K562 (cell line): ENCODE measurements around the gene TRMT112. TPM values are rescaled to one million over a fixed set of nuclear protein-coding genes. Genes with fewer than 3 reads are reported as not detected.

Experiments
- ATAC-seq: fragments of 200-7000 bp; cut with Tn5 transposase; 3 replicates; pipeline ENCODE4 v1.9.1; 2020; ENCODE audit warnings: moderate library complexity
- BruUV-seq: library from RNA; stranded (reverse); fragments of 400-500 nt; replicated peaks from 2 replicates; lab custom pipeline; 2021; lab: Mats Ljungman, UMichigan
- CTCF ChIA-PET: fragments of 300-600 bp; formaldehyde crosslinking; extraction: SDS; loops from one replicate; lab custom pipeline; 2021; ENCODE audit warnings: low intra/inter-chr PET ratio; lab: Yijun Ruan, JAX
- POLR2A ChIA-PET: fragments of 300-600, 350-650 bp; sonication (Branson Sonifier 250); formaldehyde crosslinking; extraction: SDS; loops from one replicate; lab custom pipeline; 2021; ENCODE audit warnings: antibody characterized with exemption, inconsistent platforms; lab: Yijun Ruan, JAX
- DNase-seq, 4 experiments: peaks; one replicate each; pipeline versions ENCODE4 v3.0.0 to v3.0.0-alpha.2; 2011 to 2018; ENCODE audit warnings: low spot score in 3 of 4, mixed read lengths in 3 of 4; ENCODE audit errors: extremely low read depth in 1 of 4
- FAIRE-seq: peaks from 2 replicates; lab custom pipeline; 2011; peaks lifted over from hg19 to GRCh38; lab: Jason Lieb, UNC
- H2AFZ ChIP-seq: 2 replicates; pipeline ENCODE4 v1.6.0; 2011; ENCODE audit warnings: low read depth, low read length, control low read depth, inconsistent platforms
- H3K27ac ChIP-seq: fragments of 200-600 bp; 3 replicates; pipeline ENCODE4 v1.8.0; 2011; ENCODE audit warnings: low read depth, mild to moderate bottlenecking, control low read depth, inconsistent platforms, low read length, moderate library complexity, mixed read lengths; ENCODE audit errors: extremely low read depth
- H3K27me3 ChIP-seq, 2 experiments: fragments of 300-600 bp in 1 of 2; 2 replicates in 1 of 2; 3 replicates in 1 of 2; pipeline versions ENCODE4 v1.6.0 to v1.8.0; 2011; ENCODE audit warnings: inconsistent platforms in 2 of 2, low read length in 2 of 2, mild to moderate bottlenecking in 1 of 2, mixed read lengths in 1 of 2, moderate library complexity in 1 of 2; ENCODE audit not compliant: control insufficient read depth in 2 of 2, insufficient read depth in 2 of 2
- H3K36me3 ChIP-seq: fragments of 300-600 bp; 3 replicates; pipeline ENCODE4 v1.8.0; 2011; ENCODE audit warnings: mild to moderate bottlenecking, low read length, inconsistent platforms; ENCODE audit not compliant: control insufficient read depth, insufficient read depth
- H3K4me1 ChIP-seq, 2 experiments: fragments of 200-600 bp in 1 of 2; replicated peaks in 1 of 2; 2 replicates in 1 of 2; 3 replicates in 1 of 2; pipeline versions ENCODE4 v1.5.1 to v1.8.0; 2011; ENCODE audit warnings: inconsistent platforms in 2 of 2, low read length in 2 of 2, mild to moderate bottlenecking in 1 of 2, mixed read lengths in 1 of 2, moderate library complexity in 1 of 2; ENCODE audit not compliant: control insufficient read depth in 2 of 2, insufficient read depth in 2 of 2
- H3K4me2 ChIP-seq: 2 replicates; pipeline ENCODE4 v1.6.1; 2011; ENCODE audit warnings: low read length, control low read depth, inconsistent platforms, mixed read lengths; ENCODE audit not compliant: insufficient read depth
- H3K4me3 ChIP-seq: fragments of 200-600 bp; sonication (generic), shearing (Covaris generic); 2 replicates; pipeline ENCODE4 v1.5.1; 2016; ENCODE audit warnings: control low read depth, inconsistent platforms
- H3K79me2 ChIP-seq: fragments of 200-600 bp; 3 replicates; pipeline ENCODE4 v1.8.0; 2011; ENCODE audit warnings: low read length, inconsistent platforms; ENCODE audit not compliant: control insufficient read depth, insufficient read depth
- H3K9ac ChIP-seq, 2 experiments: 2 replicates each; pipeline versions ENCODE4 v1.6.0 to v1.6.1; 2011; ENCODE audit warnings: low read depth in 2 of 2, low read length in 2 of 2, control low read depth in 1 of 2, inconsistent platforms in 1 of 2, mild to moderate bottlenecking in 1 of 2, mixed read lengths in 1 of 2; ENCODE audit not compliant: insufficient read depth in 1 of 2
- H3K9me1 ChIP-seq: one replicate; pipeline ENCODE4 v1.6.0; 2011; ENCODE audit warnings: inconsistent platforms, mild to moderate bottlenecking, low read length, moderate library complexity; ENCODE audit not compliant: control insufficient read depth, insufficient read depth
- H3K9me3 ChIP-seq: replicated peaks from 2 replicates; pipeline ENCODE4 v1.5.1; 2011; ENCODE audit warnings: low read depth, low read length, inconsistent platforms; ENCODE audit not compliant: control insufficient read depth, insufficient read depth
- H4K20me1 ChIP-seq: replicated peaks from 2 replicates; pipeline ENCODE4 v1.6.1; 2011; ENCODE audit warnings: low read length, inconsistent platforms, mixed read lengths; ENCODE audit not compliant: control insufficient read depth, insufficient read depth
- BRCA1 ChIP-seq, 2 experiments: fragments of 450-650 bp in 1 of 2; sonication (generic) in 1 of 2; formaldehyde crosslinking in 1 of 2; IDR thresholded peaks; 2 replicates each; pipeline versions ENCODE4 v1.5.0 to v1.6.1; 2017 to 2020; ENCODE audit warnings: mild to moderate bottlenecking in 1 of 2, missing genetic modification reagents in 1 of 2
- CBX3 ChIP-seq, 2 experiments: IDR thresholded peaks; 1 replicate in 1 of 2; 2 replicates in 1 of 2; pipeline ENCODE4 v1.6.1; 2012; ENCODE audit warnings: inconsistent platforms in 2 of 2, low read length in 2 of 2, borderline replicate concordance in 1 of 2, control low read depth in 1 of 2
- CC2D1A ChIP-seq: fragments of 450-650 bp; IDR thresholded peaks from 2 replicates; pipeline ENCODE4 v1.6.1; 2017; ENCODE audit warnings: mild to moderate bottlenecking
- CTBP1 ChIP-seq: fragments of 450-650 bp; IDR thresholded peaks from 2 replicates; pipeline ENCODE4 v1.6.1; 2016; ENCODE audit warnings: borderline replicate concordance
- CTCF ChIP-seq, 3 experiments: IDR thresholded peaks in 2 of 3; conservative IDR thresholded peaks in 1 of 3; 2 replicates each; pipeline ENCODE4 v1.5.1; 2011 to 2012; ENCODE audit warnings: low read length in 3 of 3, mild to moderate bottlenecking in 3 of 3, control low read depth in 2 of 3, improper control_type of control experiment in 1 of 3, inconsistent platforms in 1 of 3, low read depth in 1 of 3, mixed read lengths in 1 of 3, moderate library complexity in 1 of 3; ENCODE audit not compliant: insufficient read depth in 2 of 3
- HMGN3 ChIP-seq: IDR thresholded peaks from 2 replicates; pipeline ENCODE4 v1.6.1; 2011; ENCODE audit warnings: borderline replicate concordance, low read depth, mild to moderate bottlenecking, mixed read lengths, low read length; ENCODE audit not compliant: insufficient read length; ENCODE audit errors: extremely low read depth
- KDM4B ChIP-seq, 2 experiments: fragments of 450-650 bp in 1 of 2; sonication (generic) in 1 of 2; IDR thresholded peaks; 2 replicates each; pipeline ENCODE4 v1.6.1; 2016 to 2017; ENCODE audit warnings: borderline replicate concordance in 2 of 2, antibody characterized with exemption in 1 of 2, low read depth in 1 of 2, mild to moderate bottlenecking in 1 of 2
- MIER1 ChIP-seq: fragments of 450-650 bp; IDR thresholded peaks from 2 replicates; pipeline ENCODE4 v1.6.1; 2016; ENCODE audit warnings: antibody characterized with exemption, mild to moderate bottlenecking, low read depth
- MLLT1 ChIP-seq, 2 experiments: fragments of 450-650 bp; IDR thresholded peaks; 2 replicates each; pipeline ENCODE4 v1.6.1; 2016
- NRF1 ChIP-seq, 2 experiments: fragments of 450-650 bp; IDR thresholded peaks in 1 of 2; conservative IDR thresholded peaks in 1 of 2; 2 replicates each; pipeline ENCODE4 v1.6.1; 2014; ENCODE audit warnings: mild to moderate bottlenecking in 2 of 2
- SP1 ChIP-seq: sonication (generic); formaldehyde crosslinking; IDR thresholded peaks from 2 replicates; pipeline ENCODE4 v1.8.1; 2022; ENCODE audit warnings: mild to moderate bottlenecking, missing genetic modification reagents
- TFAP4 ChIP-seq: sonication (generic); formaldehyde crosslinking; IDR thresholded peaks from 2 replicates; pipeline ENCODE4 v1.8.0; 2022; ENCODE audit warnings: missing genetic modification reagents, mild to moderate bottlenecking, moderate library complexity, borderline replicate concordance
- TOE1 ChIP-seq, 2 experiments: fragments of 450-650 bp in 1 of 2; sonication (generic) in 1 of 2; formaldehyde crosslinking in 1 of 2; IDR thresholded peaks; 2 replicates each; pipeline versions ENCODE4 v1.7.1 to v1.8.0; 2016 to 2022; ENCODE audit warnings: borderline replicate concordance in 2 of 2, mild to moderate bottlenecking in 2 of 2, antibody characterized with exemption in 1 of 2, inconsistent platforms in 1 of 2, low read depth in 1 of 2, missing genetic modification reagents in 1 of 2, moderate library complexity in 1 of 2
- ZEB2 ChIP-seq: fragments of 450-650 bp; IDR thresholded peaks from 2 replicates; pipeline ENCODE4 v1.6.1; 2016
- ZNF551 ChIP-seq: fragments of 250-450 bp; sonication (Bioruptor Pico); IDR thresholded peaks from 2 replicates; pipeline ENCODE4 v1.5.0; 2021; ENCODE audit warnings: mild to moderate bottlenecking, moderate library complexity
- WGBS: fragments of 100-300 bp; shearing (Covaris generic); methylation state at CpG from one replicate; pipeline ENCODE4 v1.1.6; 2016; ENCODE audit warnings: low coverage, mixed read lengths; ENCODE audit not compliant: insufficient coverage; ENCODE audit errors: missing lambda C conversion rate; 5-methylcytosine and 5-hydroxymethylcytosine counted together
- in situ Hi-C: fragments of 300-500 bp; cut with MboI; formaldehyde crosslinking; loops from 4 replicates; pipeline ENCODE4 v1.15.0; 2018; ENCODE audit warnings: inconsistent platforms, mixed read lengths
- intact Hi-C: fragments of 100-400 bp; cut with micrococcal nuclease; formaldehyde crosslinking; loops from 2 replicates; pipeline ENCODE4 v1.14.2; 2022
- polyA plus RNA-seq, 8 experiments: library from polyadenylated mRNA; depleted of rRNA in 4 of 8; stranded (reverse) in 5 of 8; unstranded in 3 of 8; fragments of >200 nt; fragmentation: Nextera tagmentation in 2 of 8; fragmentation: Illumina TruSeq in 1 of 8; extraction: Ambion mirVana in 2 of 8; extraction: Trizol in 1 of 8; gene quantifications; 2 replicates each; pipeline versions ENCODE4 v1.2.1 to v1.2.3, GENCODE V29; 2011 to 2014; ENCODE audit warnings: inconsistent platforms in 1 of 8, missing spikeins in 1 of 8
- total RNA-seq, 7 experiments: library from RNA; depleted of rRNA in 6 of 7; stranded (reverse); fragments of >200 nt in 6 of 7; fragmentation: Illumina TruSeq in 2 of 7; extraction: Trizol in 2 of 7; gene quantifications; 2 replicates each; pipeline versions ENCODE4 v1.2.1 to v1.2.3, GENCODE V29; 2011 to 2021; ENCODE audit warnings: low replicate concordance in 1 of 7

The TRMT112 gene
- total and polyA plus RNA-seq, 9 of the 15 experiments (the other 6 are each of a cell fraction or from before 2014, with no cell fraction given): 162 to 444 (median 300) TPM

- no peaks in the 10 kb centered on the region; the same call in 1 of the 2 replicates for H4K20me1 ChIP-seq
- FAIRE-seq (no peak), DNase-seq (peak; percentile 66 to 83 (median 80)), ATAC-seq (peak; percentile 63)
- 9% methylated on average over 12 of the region's 33 CpGs for WGBS
- POLR2A ChIA-PET: interaction anchor here (0.6 to 2.6 kb wide), 10 partner anchors 9 to 785 kb away, joined by 3 to 20 read pairs (median 3); partner anchors contain the start of genes PRDX5 and TRMT112
- H3K27me3 ChIP-seq: no peaks in the 10 kb centered on the region
- intact Hi-C loops (no loop called here), in situ Hi-C loops (no loop called here)
- no peak overlapping the region; the same call in 2 of the 3 replicates for H3K27ac ChIP-seq
- peak overlapping the region; percentile 75 for H3K4me2 ChIP-seq
- no peaks in the 10 kb centered on the region for H3K9me3 ChIP-seq
- no peaks in the 10 kb centered on the region for H3K79me2 ChIP-seq
- peak overlapping the region; percentile 28 for H3K4me3 ChIP-seq
- H3K9me1 ChIP-seq: no peaks in the 10 kb centered on the region
- H3K36me3 ChIP-seq: no peaks in the 10 kb centered on the region
- peak overlapping the region; percentile 36 to 77; a peak in 3 of 4 replicates for H3K9ac ChIP-seq
- no TSS peak for BruUV-seq
- CTCF ChIA-PET: no interaction called here
- peaks cover 25 to 64% of the 10 kb centered on the region in 2 experiments; a peak in 4 of 5 replicates for H3K4me1 ChIP-seq
- H2AFZ ChIP-seq: peak overlapping the region; percentile 86
- no peak for TF ChIP-seq MIER1
- 0 out of 2 replicates have a peak, but pooled peaks have one; percentile 22 for TF ChIP-seq TOE1 (IDR thresholded peaks at IDR 0.05; ENCODE audit: borderline replicate concordance)
- TF ChIP-seq TOE1 (CRISPR knock-in tag; IDR thresholded peaks at IDR 0.05; ENCODE audit: borderline replicate concordance, low read depth): no peak
- peak; percentile 65 for TF ChIP-seq HMGN3
- TF ChIP-seq BRCA1 (IDR thresholded peaks at IDR 0.05): no peak
- no peak; the same call in 1 of the 2 replicates for TF ChIP-seq BRCA1 (CRISPR knock-in tag; IDR thresholded peaks at IDR 0.05)
- TF ChIP-seq CC2D1A: peak; percentile 11; the same call in 1 of the 2 replicates
- TF ChIP-seq NRF1 (conservative IDR thresholded peaks at IDR 0.05 in 1 of 2, IDR thresholded peaks at IDR 0.05 in 1 of 2): 0 out of 4 replicates have a peak, but pooled peaks of 1 of the 2 experiments have one; percentile 26
- TF ChIP-seq CBX3 (IDR thresholded peaks at IDR 0.05; ENCODE audit: borderline replicate concordance in 1 of 2, low read length in 2 of 2): 0 out of 3 replicates have a peak, but pooled peaks of 1 of the 2 experiments have one; percentile 67
- peak; percentile 66 for TF ChIP-seq TFAP4 (CRISPR knock-in tag)
- TF ChIP-seq MLLT1 (IDR thresholded peaks at IDR 0.05): 0 out of 4 replicates have a peak, but pooled peaks of 1 of the 2 experiments have one; percentile 22
- no peak for TF ChIP-seq ZNF551 (CRISPR knock-in tag)
- peak; percentile 36; the same call in 1 of the 2 replicates for TF ChIP-seq SP1 (CRISPR knock-in tag)
- 0 out of 4 replicates have a peak, but pooled peaks of 1 of the 2 experiments have one; percentile 23 for TF ChIP-seq KDM4B (IDR thresholded peaks at IDR 0.05; ENCODE audit: borderline replicate concordance in 2 of 2, low read depth in 1 of 2)
- 0 out of 2 replicates have a peak, but pooled peaks have one; percentile 15 for TF ChIP-seq CTBP1
- peak in 2 of 3 experiments; percentile 42 to 49; a peak in 3 of 6 replicates for TF ChIP-seq CTCF (IDR thresholded peaks at IDR 0.05 in 2 of 3, conservative IDR thresholded peaks at IDR 0.05 in 1 of 3; ENCODE audit: insufficient read depth in 2 of 3, low read depth in 1 of 3, low read length in 3 of 3)
- TF ChIP-seq ZEB2: 0 out of 2 replicates have a peak, but pooled peaks have one; percentile 24
Observed at GRCh38 chr11:64340671-64341335, 23.4 kb upstream of the TRMT112 start.
